CD4-positive, alpha-beta T cell treated with Interleukin-6 at 100 ng/mL for 8 hours (primary cell): ENCODE results near the gene PADI2.

Experiments used
- DNase-seq: peaks from one replicate; pipeline ENCODE4 v3.0.0-alpha.2; 2020; ENCODE audit warnings: mixed read lengths, low spot score

The PADI2 gene

GRCh38 chr1:17112496-17113236 lies 6.6 kb downstream of the PADI2 start:
- DNase-seq = no peak

GRCh38 chr1:17112076-17112475 lies 7.2 kb downstream of the PADI2 start:
- no peak for DNase-seq

- DNase-seq = no peak
These were observed 8.7 kb downstream of the PADI2 start for GRCh38 chr1:17110555-17110926.

- no peak for DNase-seq
These were observed 9.2 kb downstream of the PADI2 start for GRCh38 chr1:17109892-17110554.

- DNase-seq = no peak
These were observed 10.5 kb downstream of the PADI2 start for GRCh38 chr1:17108786-17109185.

- no peak for DNase-seq
These were observed 10.9 kb downstream of the PADI2 start for GRCh38 chr1:17108360-17108759.

GRCh38 chr1:17104782-17105181 lies 14.5 kb downstream of the PADI2 start:
- DNase-seq = no peak

GRCh38 chr1:17102232-17102631 lies 17.0 kb downstream of the PADI2 start:
- no peak for DNase-seq

- no peak for DNase-seq
These were observed 18.0 kb downstream of the PADI2 start for GRCh38 chr1:17101261-17101660.

GRCh38 chr1:17099616-17100340 lies 19.5 kb downstream of the PADI2 start:
- DNase-seq = no peak

GRCh38 chr1:17098446-17099317 lies 20.6 kb downstream of the PADI2 start:
- DNase-seq = no peak

GRCh38 chr1:17097787-17098186 lies 21.5 kb downstream of the PADI2 start:
- no peak for DNase-seq

GRCh38 chr1:17097147-17097546 lies 22.1 kb downstream of the PADI2 start:
- no peak for DNase-seq

- no peak for DNase-seq
These were observed 22.7 kb downstream of the PADI2 start for GRCh38 chr1:17096584-17096983.

GRCh38 chr1:17095141-17095540 lies 24.1 kb downstream of the PADI2 start:
- no peak for DNase-seq

GRCh38 chr1:17094664-17095063 lies 24.6 kb downstream of the PADI2 start:
- no peak for DNase-seq

GRCh38 chr1:17093822-17094393 lies 25.3 kb downstream of the PADI2 start:
- no peak for DNase-seq

GRCh38 chr1:17091252-17091651 lies 28.0 kb downstream of the PADI2 start:
- DNase-seq = no peak

GRCh38 chr1:17089506-17089905 lies 29.7 kb downstream of the PADI2 start:
- DNase-seq = no peak

GRCh38 chr1:17086751-17087150 lies 32.5 kb downstream of the PADI2 start:
- no peak for DNase-seq

GRCh38 chr1:17084787-17085186 lies 34.5 kb downstream of the PADI2 start:
- DNase-seq = no peak

GRCh38 chr1:17082761-17083160 lies 36.5 kb downstream of the PADI2 start:
- DNase-seq = no peak
